Superior temporal gyrus (tissue), 1 donor: ENCODE measurements around the gene RFWD3.
"Not testable (repeated sequence)": the region's sequence is repeated elsewhere in the genome, so short reads cannot be mapped to it uniquely, and the experiment has no call there.

Experiments used
- DNase-seq: peaks from one replicate; pipeline ENCODE4 v3.0.0-alpha.2; 2016; ENCODE audit errors: extremely low spot score

RFWD3 gene

GRCh38 chr16:74666425-74667254 is at the start of gene RFWD3:
Gene RFWD3 (minus strand): TSS chr16:74666877. CDS start chr16:74661449, 5,428 bp downstream.
- DNase-seq = peak; percentile 100

- DNase-seq = no peak
Observed at GRCh38 chr16:74716355-74716754, 49.7 kb upstream of the RFWD3 start.

GRCh38 chr16:74713876-74714275 is 47.2 kb upstream of the RFWD3 start:
- no peak for DNase-seq

GRCh38 chr16:74713325-74713724 is 46.6 kb upstream of the RFWD3 start:
- no peak for DNase-seq

GRCh38 chr16:74711938-74712337 is 45.3 kb upstream of the RFWD3 start:
- DNase-seq = no peak

- no peak for DNase-seq
Observed at GRCh38 chr16:74710401-74710800, 43.7 kb upstream of the RFWD3 start.

- peak; percentile 98 for DNase-seq
Observed at GRCh38 chr16:74709441-74709877, 42.8 kb upstream of the RFWD3 start.

GRCh38 chr16:74700438-74701225 is 34.0 kb upstream of the RFWD3 start, which contains the start of gene MLKL:
Gene MLKL (minus strand): TSS chr16:74700862. CDS start chr16:74695757, 5,105 bp downstream.
- DNase-seq = no peak

GRCh38 chr16:74700116-74700437 is 33.4 kb upstream of the RFWD3 start:
- DNase-seq = no peak

GRCh38 chr16:74699666-74700065 is 33.0 kb upstream of the RFWD3 start:
- no peak for DNase-seq

GRCh38 chr16:74698222-74698621 is 31.5 kb upstream of the RFWD3 start:
- no peak for DNase-seq

- peak; percentile 97 for DNase-seq
Observed at GRCh38 chr16:74695450-74696422, 29.1 kb upstream of the RFWD3 start.

- no peak for DNase-seq
Observed at GRCh38 chr16:74691093-74691855, 24.6 kb upstream of the RFWD3 start.

GRCh38 chr16:74682556-74682955 is 15.9 kb upstream of the RFWD3 start:
- DNase-seq = no peak

- no peak for DNase-seq
Observed at GRCh38 chr16:74680681-74681080, 14.0 kb upstream of the RFWD3 start.

- no peak for DNase-seq
Observed at GRCh38 chr16:74679983-74680382, 13.3 kb upstream of the RFWD3 start.

GRCh38 chr16:74677868-74678267 is 11.2 kb upstream of the RFWD3 start:
- no peak for DNase-seq

- no peak for DNase-seq
Observed at GRCh38 chr16:74673876-74674275, 7.2 kb upstream of the RFWD3 start.

GRCh38 chr16:74668877-74669276 is 2.2 kb upstream of the RFWD3 start:
- DNase-seq = not testable (repeated sequence)

GRCh38 chr16:74667255-74667700 is 601 bp upstream of the RFWD3 start:
- no peak for DNase-seq

- no peak for DNase-seq
Observed at GRCh38 chr16:74666010-74666421, 661 bp downstream of the RFWD3 start.
